Fibroblast of skin of left biceps (primary cell): ENCODE measurements around the gene PPP1R3F.

Experiments
- DNase-seq, 2 experiments: peaks; one replicate each; pipeline ENCODE4 v3.0.0-alpha.2; 2013; ENCODE audit warnings: low read depth in 2 of 2

PPP1R3F gene, protein sequence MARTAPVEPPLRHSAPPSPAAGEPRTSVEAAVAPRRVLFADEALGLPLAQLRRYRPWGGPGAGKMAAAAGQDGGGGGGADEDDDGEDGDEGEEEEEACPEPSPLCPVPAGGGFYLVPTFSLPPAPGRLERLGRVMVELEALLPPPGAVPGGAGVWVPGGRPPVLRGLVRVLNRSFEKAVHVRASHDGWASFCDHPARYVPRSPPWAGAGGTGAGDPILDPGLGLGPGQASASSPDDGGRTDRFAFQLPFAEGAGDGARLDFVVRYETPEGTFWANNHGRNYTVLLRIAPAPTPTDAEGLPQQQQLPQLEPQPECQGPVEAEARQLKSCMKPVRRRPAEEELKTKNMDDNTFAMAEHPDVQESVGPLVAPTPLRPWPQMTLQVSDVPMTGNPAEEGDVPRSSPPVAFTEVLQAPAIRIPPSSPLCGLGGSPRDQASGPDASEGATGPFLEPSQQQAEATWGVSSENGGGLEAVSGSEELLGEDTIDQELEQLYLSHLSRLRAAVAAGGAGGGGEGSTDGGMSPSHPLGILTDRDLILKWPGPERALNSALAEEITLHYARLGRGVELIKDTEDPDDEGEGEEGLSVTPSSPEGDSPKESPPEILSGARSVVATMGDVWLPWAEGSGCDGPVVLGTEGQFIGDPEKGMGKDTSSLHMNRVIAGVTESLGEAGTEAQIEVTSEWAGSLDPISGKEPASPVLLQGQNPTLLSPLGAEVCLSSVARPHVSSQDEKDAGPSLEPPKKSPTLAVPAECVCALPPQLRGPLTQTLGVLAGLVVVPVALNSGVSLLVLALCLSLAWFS

GRCh38 chrX:49269767-49270248 is at the start of gene PPP1R3F:
TSS of gene PPP1R3F (plus strand) at chrX:49269793. CDS start at chrX:49269870, 77 bp downstream.
- DNase-seq, result no peak

GRCh38 chrX:49220100-49220499 is 49.5 kb upstream of the PPP1R3F start:
- no peak for DNase-seq

DNA sequence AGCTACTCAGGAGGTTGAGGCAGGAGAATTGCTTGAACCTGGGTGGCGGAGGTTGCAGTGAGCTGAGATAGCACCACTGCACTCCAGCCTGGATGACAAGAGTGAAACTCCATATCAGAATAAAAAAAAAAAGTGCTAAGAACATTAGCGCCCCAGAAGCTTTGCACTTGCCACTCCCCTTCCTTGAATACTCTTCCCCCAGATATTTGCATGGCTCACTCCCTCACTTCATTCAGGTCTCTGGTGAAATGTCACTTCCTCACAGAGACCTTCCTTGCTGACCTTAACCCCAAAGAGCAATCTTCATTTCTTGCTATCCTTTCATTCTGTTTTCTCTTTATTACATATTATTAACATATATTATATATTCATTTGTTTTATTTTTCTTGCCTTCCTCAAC is 47.7 kb upstream of the PPP1R3F start:
- no peak for DNase-seq

DNA sequence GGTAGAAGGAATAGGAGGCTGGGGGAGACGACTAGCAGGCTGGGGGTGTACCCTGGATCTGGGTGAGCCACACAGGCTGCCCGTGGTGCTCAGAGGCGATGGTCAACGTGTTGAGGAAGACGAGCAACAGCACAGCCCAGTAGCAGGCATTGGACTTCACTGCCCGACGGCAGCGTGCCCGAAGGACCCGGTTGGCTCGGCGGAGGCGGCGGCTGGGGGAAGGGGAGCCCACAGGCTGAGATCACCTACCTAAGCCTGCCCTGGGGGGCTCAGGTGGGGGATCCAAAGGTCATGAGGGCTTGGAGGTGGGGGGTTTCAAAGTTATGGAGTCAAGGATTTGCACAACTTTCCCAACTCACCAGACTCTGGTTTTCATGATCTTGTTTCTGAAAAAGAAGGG is 43.7 kb upstream of the PPP1R3F start:
- DNase-seq, result no peak

- DNase-seq, result no peak
These were observed 42.6 kb upstream of the PPP1R3F start for GRCh38 chrX:49226946-49227345.

DNA sequence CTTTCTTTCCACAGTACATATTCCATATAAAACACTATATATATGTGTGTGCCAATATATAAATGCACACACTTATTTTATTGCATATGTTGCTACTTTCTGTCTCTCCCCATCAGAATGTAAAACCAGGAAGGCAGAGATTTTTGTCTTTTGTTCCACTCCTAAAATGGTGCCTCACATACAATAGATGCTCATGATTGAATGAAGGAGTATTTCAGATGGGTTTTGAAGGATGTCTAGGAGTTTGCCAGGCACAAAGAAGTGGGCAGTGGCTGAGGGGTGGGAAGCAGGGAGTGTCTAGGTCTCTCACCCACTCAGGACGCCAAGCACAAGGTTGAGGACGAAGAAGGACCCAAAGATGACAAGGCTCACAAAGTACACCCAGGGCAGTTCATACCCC is 41.9 kb upstream of the PPP1R3F start:
- no peak for DNase-seq

DNA sequence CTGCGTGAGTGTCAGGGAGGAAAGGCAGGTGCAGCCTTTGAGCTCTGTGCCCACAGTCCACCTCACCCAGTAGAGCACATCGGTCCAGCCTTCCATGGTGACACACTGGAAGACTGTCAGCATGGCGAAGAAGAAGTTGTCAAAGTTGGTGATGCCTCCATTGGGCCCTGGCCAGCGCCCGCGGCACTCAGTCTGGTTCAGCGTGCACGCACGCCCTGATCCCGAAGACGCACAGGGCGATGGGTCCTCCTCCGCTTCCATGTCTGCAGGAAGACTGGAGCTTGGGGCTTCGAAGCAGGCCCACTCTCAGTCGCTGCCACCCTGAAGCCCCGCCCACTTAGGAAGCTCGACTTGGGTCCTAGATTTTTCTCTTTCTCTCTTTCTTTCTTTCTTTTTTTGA is 41.4 kb upstream of the PPP1R3F start:
- no peak for DNase-seq

- DNase-seq, result no peak
These were observed 38.9 kb upstream of the PPP1R3F start for GRCh38 chrX:49230500-49231232.

- no peak for DNase-seq
These were observed 38.1 kb upstream of the PPP1R3F start for GRCh38 chrX:49231333-49232000.

DNA sequence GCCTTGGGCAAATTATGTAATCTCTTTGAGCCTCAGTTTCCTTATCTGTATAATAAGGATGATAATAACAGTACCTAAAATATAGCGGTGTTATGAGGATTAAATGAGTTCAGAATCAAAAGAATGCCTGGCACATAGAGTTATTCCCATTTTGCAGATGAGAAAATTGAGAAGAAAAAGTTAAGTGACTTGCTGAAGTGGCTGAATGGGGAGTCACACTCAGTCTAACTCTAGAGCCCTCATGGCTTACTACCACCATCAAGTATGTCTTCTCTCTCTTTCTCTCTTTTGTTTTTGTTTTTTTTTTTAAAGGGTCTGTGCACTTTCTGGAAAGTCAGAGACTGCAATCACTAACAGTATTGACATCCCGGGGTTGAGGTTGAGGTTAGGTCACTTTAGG is 37.1 kb upstream of the PPP1R3F start:
- DNase-seq, result no peak

- no peak for DNase-seq
These were observed 36.4 kb upstream of the PPP1R3F start, which contains the start of gene CACNA1F for GRCh38 chrX:49233176-49233575. TSS of gene CACNA1F (minus strand) at chrX:49233340. CDS start at chrX:49233309, 31 bp downstream.

- DNase-seq, result no peak
These were observed 35.6 kb upstream of the PPP1R3F start for GRCh38 chrX:49233887-49234555.

GRCh38 chrX:49237060-49237459 is 32.5 kb upstream of the PPP1R3F start:
- DNase-seq, result no peak

- no peak for DNase-seq
These were observed 30.9 kb upstream of the PPP1R3F start for GRCh38 chrX:49238735-49239134.

DNA sequence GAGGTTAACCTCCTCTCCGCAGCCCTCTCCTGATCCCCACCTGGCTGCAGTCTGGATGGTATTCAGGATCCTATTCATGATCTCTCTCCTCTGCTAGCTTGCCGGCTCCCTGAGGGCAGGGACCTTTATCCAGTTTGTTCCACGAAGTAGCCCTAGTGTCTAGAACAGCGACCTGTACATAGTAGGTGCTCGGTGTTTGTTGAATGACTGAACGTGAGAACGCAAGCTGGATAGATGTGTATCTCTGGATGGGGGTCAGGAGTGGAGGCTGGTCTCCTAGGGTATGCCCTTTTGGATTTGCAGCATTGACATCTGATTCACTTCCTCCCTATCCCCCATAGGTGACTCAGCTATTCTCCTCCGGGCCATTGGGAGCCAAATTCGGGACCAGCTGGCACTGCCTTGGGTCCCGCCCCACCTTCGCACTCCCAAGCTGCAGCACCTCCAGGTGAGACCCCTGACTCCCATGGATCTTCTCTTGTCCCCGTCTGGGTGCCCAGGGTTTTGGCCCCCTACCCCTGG is 27.0 kb upstream of the PPP1R3F start:
- no peak for DNase-seq

DNA sequence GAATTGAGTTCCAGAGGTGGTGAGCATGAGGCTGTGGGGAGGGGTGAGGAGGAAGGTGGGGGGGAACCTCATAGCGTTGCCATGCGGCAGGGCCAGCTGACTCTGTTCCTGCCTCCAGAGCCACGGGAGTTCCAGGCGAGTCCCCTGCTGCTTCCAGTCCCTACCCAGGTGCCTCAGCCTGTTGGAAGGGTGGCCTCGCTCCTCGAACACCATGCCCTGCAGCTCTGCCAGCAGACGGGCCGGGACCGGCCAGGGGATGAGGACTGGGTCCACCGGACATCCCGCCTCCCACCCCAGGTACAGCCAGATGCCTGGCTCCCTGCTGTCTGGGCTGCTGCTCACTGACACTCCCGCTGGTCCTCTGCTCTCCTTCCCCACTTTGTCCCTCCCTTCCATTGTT is 26.4 kb upstream of the PPP1R3F start:
- DNase-seq, result no peak

- no peak for DNase-seq
These were observed 25.4 kb upstream of the PPP1R3F start for GRCh38 chrX:49244207-49244606.

DNA sequence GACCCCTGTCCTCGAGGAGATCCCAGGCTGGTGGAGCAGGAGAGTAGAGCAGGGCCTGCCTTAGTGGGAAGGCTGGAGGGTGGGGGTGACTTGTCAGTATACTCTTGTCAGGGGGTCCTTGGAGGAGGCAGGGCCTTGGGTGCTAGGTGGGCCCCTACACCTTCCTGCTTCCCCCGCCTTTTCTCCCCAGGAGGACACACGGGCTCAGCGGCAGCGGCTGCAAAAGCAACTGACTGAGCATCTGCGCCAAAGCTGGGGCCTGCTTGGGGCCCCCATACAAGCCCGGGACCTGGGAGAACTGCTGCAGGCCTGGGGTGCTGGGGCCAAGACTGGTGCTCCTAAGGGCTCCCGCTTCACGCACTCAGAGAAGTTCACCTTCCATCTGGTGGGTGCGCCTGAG is 23.1 kb upstream of the PPP1R3F start:
- no peak for DNase-seq

DNA sequence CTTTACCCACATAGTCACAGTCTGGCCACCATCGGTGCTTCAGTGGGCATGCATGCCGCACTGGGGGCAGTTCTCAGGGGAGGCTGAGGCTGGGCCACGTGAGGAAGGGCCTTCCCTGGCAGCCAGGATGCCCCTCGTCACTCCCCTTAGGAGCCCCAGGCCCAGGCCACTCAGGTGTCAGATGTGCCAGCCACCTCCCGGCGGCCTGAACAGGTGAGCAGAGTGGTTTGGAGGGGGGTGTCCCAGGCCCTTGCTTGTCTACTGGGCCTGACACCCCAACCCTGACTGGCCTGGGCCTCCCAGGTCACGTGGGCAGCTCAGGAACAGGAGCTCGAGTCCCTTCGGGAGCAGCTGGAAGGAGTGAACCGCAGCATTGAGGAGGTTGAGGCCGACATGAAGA is 22.2 kb upstream of the PPP1R3F start:
- DNase-seq, result no peak

DNA sequence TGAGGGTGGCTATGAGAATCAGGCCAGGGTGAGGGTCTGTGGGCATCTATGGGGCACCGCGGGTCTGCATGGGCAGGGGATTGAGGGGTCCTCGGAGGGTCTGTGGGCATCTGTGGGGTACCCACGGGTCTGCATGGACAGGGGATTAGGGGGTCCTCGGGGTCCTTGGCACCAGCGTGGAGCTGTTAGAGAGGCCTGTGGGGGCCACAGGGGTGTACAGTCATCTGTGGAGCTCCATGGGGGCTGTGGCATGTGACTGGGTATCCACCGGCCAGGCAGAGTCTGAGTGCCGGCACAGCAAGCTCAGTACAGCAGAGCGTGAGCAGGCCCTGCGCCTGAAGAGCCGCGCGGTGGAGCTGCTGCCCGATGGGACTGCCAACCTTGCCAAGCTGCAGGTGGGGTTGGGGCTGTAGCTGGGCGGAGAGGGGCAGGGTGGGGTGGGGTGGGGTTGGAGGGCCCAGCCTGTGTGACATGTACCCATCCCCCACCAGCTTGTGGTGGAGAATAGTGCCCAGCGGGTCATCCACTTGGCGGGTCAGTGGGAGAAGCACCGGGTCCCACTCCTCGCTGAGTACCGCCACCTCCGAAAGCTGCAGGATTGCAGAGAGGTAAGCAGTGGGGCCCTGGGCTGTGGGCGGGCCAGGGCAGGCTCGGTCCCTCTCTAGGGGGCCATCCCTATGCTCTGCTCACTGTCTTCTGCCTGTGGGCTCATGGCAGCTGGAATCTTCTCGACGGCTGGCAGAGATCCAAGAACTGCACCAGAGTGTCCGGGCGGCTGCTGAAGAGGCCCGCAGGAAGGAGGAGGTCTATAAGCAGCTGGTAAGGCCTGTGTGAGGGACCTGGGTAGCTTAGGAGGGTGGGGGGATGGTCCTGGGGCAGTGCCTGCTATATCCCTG is 21.4 kb upstream of the PPP1R3F start:
- no peak for DNase-seq
